ENCODE measurements around the gene NDUFAB1.
"Not testable (repeated sequence)": the region's sequence is repeated elsewhere in the genome, so short reads cannot be mapped to it uniquely, and the experiment has no call there.

Gene NDUFAB1

GRCh38 chr16:23584186-23585076, 11.7 kb downstream of the NDUFAB1 start:
- TF ChIP-seq RARB (CRISPR knock-in tag; IDR thresholded peaks at IDR 0.05) (no peak), SNAI2 (CRISPR knock-in tag; IDR thresholded peaks at IDR 0.05) (no peak), CSDC2 (CRISPR knock-in tag; IDR thresholded peaks at IDR 0.05) (no peak), TSHZ2 (CRISPR knock-in tag; IDR thresholded peaks at IDR 0.05) (no peak), OSR1 (CRISPR knock-in tag; IDR thresholded peaks at IDR 0.05) (no peak), CREB5 (CRISPR knock-in tag; IDR thresholded peaks at IDR 0.05; ENCODE audit: low read depth) (no peak), ZNF565 (CRISPR knock-in tag; conservative IDR thresholded peaks at IDR 0.05; ENCODE audit: low read depth) (no peak), GLIS3 (CRISPR knock-in tag; IDR thresholded peaks at IDR 0.05) (no peak), TCF4 (CRISPR knock-in tag; IDR thresholded peaks at IDR 0.05; ENCODE audit: borderline replicate concordance) (no peak), PPARA (CRISPR knock-in tag; IDR thresholded peaks at IDR 0.05; ENCODE audit: borderline replicate concordance) (no peak), ZNF70 (CRISPR knock-in tag; IDR thresholded peaks at IDR 0.05) (no peak), ARNTL (CRISPR knock-in tag; IDR thresholded peaks at IDR 0.05; ENCODE audit: borderline replicate concordance, low read depth) (no peak), ZNF8 (CRISPR knock-in tag; IDR thresholded peaks at IDR 0.05) (no peak), ZFP30 (CRISPR knock-in tag; IDR thresholded peaks at IDR 0.05) (no peak), ZFP3 (CRISPR knock-in tag; IDR thresholded peaks at IDR 0.05) (no peak)
- no peak for ATAC-seq

GRCh38 chr16:23583271-23583670, 12.8 kb downstream of the NDUFAB1 start:
- ATAC-seq, result not testable (repeated sequence)

- no peak for TF ChIP-seq POU6F1 (CRISPR knock-in tag; IDR thresholded peaks at IDR 0.05; ENCODE audit: borderline replicate concordance, low read depth)
- TF ChIP-seq BACH2 (CRISPR knock-in tag; IDR thresholded peaks at IDR 0.05; ENCODE audit: borderline replicate concordance), result no peak
- no peak for TF ChIP-seq CSDC2 (CRISPR knock-in tag; IDR thresholded peaks at IDR 0.05)
- ATAC-seq, result no peak
Measured at GRCh38 chr16:23581764-23582163, 14.4 kb downstream of the NDUFAB1 start.

- ATAC-seq, result no peak
- TF ChIP-seq ZNF565 (CRISPR knock-in tag; conservative IDR thresholded peaks at IDR 0.05; ENCODE audit: low read depth) (no peak), SNAI2 (CRISPR knock-in tag; IDR thresholded peaks at IDR 0.05) (no peak), ZNF8 (CRISPR knock-in tag; IDR thresholded peaks at IDR 0.05) (no peak), TSHZ2 (CRISPR knock-in tag; IDR thresholded peaks at IDR 0.05) (no peak)
Measured at GRCh38 chr16:23580391-23580790, 15.7 kb downstream of the NDUFAB1 start.
